Measurements from ENCODE around the gene SIPA1L3. TPM values are rescaled to one million over a fixed set of nuclear protein-coding genes. Genes with fewer than 3 reads are reported as not detected.
A peak's percentile ranks its signal among the peaks of the same experiment; 100 is the strongest.

Gene SIPA1L3
- total RNA-seq, 1 experiment from 2014 or later: 125 TPM

- H3K36me3 Mint-ChIP-seq (ENCODE audit: insufficient read depth, unreplicated experiment): peaks cover 3% of the 10 kb centered on the region
- H3K4me1 ChIP-seq: peaks cover 44% of the 10 kb centered on the region
- H3K27me3 ChIP-seq (replicated peaks; ENCODE audit: control insufficient read depth, insufficient read depth, low read length): no peaks in the 10 kb centered on the region
- ChIA-PET POLR2A (interaction anchor here (2.1 kb wide), 1 partner anchor 8 kb away, joined by 7 read pairs; the partner anchor contains the start of gene SPINT2), CTCF (interaction anchor here (0.8 to 2.0 kb wide), 3 partner anchors 9 to 49 kb away, joined by 3 to 4 read pairs (median 4); no protein-coding TSS in a partner anchor)
- H3K4me3 Mint-ChIP-seq (ENCODE audit: unreplicated experiment): peak overlapping the region; percentile 53
- peaks cover 25% of the 10 kb centered on the region for H3K4me1 Mint-ChIP-seq (ENCODE audit: low read depth, unreplicated experiment)
- no peaks in the 10 kb centered on the region for H3K36me3 ChIP-seq (ENCODE audit: control insufficient read depth, insufficient read depth, low read length)
- BruUV-seq (replicated peaks): TSS peak; percentile 27
- peak overlapping the region; percentile 49 for H3K4me3 ChIP-seq (ENCODE audit: low read depth, low read length)
- no peaks in the 10 kb centered on the region for H3K9me3 ChIP-seq
- TF ChIP-seq CTCF (IDR thresholded peaks at IDR 0.05; ENCODE audit: insufficient read depth in 1 of 2, low read depth in 1 of 2, low read length in 1 of 2, severe bottlenecking in 1 of 2, unreplicated experiment in 1 of 2): no peak
- no peaks in the 10 kb centered on the region for H3K27me3 Mint-ChIP-seq (ENCODE audit: insufficient read depth, unreplicated experiment)
- no peaks in the 10 kb centered on the region for H3K9me3 Mint-ChIP-seq (ENCODE audit: unreplicated experiment)
- intact Hi-C loops (cut with micrococcal nuclease; ENCODE audit: unreplicated experiment): no loop called here
- DNase-seq: no peak
- H3K27ac Mint-ChIP-seq (ENCODE audit: unreplicated experiment): peak overlapping the region; percentile 43
Measured at GRCh38 chr19:38255383-38256014, 348.5 kb downstream of the SIPA1L3 start.

Other genes with a start within 250 kb of the SIPA1L3 start
- gene ZNF607, start 187.4 kb upstream of the SIPA1L3 start, total RNA-seq (2022): 14.5 and 15.4 TPM in 2 replicates
- 6.9 and 9.1 TPM in 2 replicates for gene ZNF573, start 127.6 kb upstream of the SIPA1L3 start, total RNA-seq (2022)
- gene WDR87, start 614 bp upstream of the SIPA1L3 start, total RNA-seq (2022): not detected in 2 replicates